GF-D8 (cell line): Measurements from ENCODE around the gene HADH.
"Not testable (repeated sequence)": the region's sequence is repeated elsewhere in the genome, so short reads cannot be mapped to it uniquely, and the experiment has no call there.

Experiments used
- DNase-seq: peaks from one replicate; lab custom pipeline; 2025; lab: John Stamatoyannopoulos, UW

The HADH gene

DNA sequence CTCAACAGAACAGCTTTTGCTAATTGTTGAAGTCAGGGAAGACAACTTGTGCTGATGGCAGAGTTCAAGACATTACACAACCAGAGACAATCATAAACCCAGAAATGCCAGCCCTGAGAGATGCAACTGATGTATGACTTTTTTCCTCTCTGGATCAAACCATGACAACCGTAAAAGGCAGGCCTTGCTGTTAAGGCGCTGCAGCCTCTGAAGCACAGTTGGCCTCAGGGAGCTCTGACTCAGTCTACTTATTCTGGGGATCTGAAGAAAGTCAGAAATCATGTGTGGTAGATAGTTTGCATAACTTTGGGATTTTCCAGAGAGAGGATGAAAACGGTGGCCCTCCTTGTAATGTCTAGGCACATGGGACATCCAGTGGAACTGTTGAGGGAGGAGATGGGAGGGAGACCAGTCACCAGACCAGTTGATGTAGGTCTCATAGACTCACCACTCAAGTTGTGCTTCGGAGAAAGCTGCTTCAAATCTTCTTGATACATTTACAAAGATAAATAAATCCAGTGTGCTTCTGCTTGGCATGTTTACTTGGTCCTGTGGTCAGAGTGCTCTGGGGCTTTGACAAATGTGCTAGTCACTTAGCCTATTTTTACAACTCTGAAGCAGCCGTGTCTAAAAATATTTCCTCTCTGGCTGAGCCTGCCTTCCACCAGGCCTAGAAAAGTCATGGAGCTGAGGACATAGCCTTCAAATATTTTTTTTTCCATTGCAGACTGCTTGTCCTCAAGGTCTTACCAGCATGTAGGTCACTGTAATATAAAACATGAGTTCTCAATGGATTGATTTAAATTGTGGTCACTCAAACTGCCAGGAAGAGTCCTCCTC lies 7.5 kb downstream of the HADH start:
- DNase-seq: no peak

DNA sequence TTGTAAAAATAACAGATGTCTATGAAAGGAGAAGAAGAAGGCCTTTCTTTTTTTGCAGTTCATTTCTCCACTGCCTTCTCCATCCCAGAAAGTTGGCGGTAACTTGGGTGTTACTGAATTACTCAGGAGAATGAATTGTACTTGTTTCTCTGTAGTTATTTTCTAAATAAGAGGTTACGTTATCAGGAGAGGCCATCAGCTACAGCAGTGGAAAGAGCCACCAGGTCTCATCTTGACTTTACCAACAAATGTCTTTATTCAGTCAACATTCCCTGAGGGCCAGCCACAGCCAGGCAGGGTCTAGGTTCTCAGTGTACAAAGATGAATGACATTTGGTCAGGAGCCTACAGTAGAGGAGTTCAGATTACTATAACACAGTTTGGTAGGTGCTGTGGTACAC lies 8.1 kb downstream of the HADH start:
- no peak for DNase-seq

DNA sequence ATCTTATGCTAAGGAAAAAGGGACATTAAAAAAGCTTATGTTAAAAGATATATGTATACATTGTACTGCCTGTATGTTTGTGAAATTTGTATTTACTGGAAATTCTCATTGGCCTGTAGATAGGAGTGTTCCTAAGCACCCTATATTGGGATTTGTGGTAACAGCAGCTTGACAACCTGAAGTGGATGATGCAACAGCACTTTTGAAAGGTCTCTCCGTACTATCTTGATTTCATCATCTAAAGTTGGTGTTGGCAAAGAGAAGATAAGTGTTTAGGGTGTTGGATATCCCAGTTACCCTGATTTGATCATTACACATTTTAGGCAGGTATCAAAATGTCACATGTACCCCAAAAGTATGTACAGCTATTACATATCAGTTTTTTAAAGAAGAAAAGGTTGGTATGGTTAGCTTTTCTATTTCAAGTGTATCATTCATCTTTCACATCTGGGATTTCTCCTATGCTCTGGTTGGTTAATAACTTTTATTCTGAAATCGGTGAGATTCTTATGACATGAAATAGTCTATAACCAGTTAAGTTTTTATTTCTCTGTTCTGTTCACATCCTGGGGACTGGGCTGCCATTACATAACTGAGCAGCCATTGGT lies 10.3 kb downstream of the HADH start:
- DNase-seq: peak; percentile 57

DNA sequence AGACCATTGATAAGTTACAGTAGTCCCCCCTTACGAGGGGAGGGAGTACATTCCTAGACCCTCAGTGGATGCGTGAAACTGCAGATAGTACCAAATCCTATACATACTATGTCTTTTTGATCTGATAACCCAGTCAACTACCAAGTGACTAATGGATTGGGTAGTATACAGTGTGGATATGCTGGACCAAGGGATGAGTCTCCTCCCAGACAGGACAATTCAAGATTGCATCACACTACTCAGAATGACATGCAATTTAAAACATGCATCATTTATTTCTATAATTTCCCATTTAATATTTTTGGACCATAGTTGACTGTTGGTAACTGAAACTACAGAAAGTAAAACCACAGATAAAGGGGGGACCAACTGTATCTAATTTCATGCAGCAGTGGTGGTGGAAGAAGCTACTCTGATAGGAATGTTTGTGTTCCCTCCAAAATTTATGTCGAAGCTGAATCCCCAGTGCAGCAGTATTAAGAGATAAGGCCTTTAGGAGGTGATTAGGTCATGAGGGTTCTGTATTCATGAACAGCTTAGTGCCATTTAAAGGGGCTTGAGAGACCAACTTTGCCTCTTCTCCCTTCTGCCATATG lies 11.9 kb downstream of the HADH start:
- no peak for DNase-seq

DNA sequence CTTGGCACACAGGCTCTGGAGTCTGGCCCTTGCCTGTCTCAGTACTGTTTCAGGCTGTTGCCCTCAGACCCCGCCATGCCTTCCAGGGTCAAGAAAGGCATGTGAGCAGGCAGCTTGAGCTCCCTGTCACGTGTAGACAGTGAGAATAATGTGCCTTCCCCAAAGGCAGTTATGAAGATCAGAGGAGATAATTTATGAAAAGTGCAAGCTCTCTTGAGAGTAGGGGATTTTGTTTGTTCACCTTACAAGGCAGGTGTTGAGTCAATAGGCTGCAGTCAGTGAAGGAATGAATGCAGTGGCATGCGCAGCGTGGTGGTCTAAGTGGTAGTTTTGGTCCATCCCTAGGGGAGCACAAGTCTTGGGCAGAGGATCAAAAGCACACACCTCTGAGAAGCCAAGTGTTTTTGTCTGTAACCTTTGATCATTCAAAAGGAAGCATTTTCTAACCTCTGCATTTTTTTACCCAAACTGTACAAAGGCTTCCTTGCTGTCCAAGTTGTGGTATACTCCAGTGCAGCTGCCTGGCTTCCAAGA lies 14.4 kb downstream of the HADH start:
- DNase-seq: no peak

DNA sequence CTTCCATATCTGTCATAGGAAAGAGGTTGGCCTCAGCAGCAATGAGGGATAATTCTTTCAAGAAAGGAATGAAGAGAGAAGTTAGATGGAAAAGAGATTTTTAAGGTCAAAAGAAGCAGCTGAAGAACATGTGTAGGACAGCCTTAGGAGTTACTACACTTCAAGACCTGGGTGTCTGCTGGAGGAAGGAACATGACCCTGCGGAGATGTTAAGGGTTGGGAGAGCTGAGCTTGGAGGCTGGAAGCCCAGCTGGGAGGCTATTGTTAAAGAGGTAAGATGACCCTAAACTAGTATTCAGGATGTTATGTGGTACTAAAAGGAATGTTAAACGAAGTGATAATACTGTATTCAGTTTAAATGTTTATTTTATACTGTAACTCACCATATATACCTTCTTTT lies 15.0 kb downstream of the HADH start:
- no peak for DNase-seq

DNA sequence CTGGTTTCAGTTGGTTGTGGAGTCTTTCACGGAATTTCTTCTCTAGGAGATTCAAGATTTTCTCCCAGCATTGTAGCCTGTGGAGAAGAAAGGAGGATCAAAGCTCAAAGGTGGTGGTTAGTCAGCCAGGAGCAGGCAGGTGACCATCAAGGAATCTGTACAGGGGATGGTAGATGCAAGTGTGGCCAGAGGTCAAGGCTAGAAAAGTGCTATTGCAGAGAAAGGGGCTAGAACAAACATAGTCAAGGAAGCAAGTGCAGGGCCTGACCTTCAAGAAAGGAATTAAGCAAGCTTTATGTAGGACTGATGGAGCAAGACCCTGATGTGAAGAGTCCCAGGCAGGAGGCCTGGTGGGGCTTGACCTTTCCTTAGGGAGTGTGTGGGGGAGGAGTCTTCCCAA lies 16.1 kb downstream of the HADH start:
- DNase-seq: no peak

DNA sequence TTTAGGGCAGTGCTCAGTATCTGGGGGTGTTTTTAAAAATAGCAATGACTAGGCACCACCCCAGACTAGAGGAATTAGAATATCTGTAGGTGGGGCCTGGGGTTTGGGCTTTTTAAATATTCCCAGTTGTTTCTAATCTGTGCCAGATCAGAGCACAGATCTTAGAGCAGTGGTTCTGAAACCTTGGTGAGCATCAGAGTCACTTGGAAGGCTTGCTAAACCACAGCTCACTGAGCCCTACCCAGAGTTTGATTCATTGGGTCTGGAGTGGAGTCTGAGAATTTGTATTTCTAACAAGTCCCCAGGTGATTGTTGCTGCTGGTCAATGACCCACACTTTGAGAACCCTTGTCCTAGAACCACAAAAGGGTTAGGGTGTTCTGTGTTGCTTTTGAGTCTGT lies 16.7 kb downstream of the HADH start:
- DNase-seq: no peak

DNA sequence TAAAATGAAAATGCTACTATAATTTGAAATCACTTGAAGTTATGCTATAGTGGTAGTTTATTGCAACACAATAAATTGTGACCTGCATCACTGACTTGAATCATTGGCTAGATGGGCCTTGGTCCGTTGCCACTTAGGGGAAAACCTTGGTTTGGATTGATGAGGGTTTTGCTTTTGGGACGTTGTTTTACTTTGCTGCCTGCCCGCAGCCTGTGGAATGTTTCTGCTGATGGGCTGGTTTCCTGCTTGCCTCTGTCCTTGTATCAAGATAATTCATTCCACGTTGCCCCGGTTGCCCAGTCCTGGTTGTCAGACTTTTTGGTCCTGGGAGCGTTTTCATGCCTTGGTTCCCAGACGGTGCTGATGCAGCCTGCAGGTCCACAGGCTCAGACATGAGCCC lies 18.3 kb downstream of the HADH start:
- no peak for DNase-seq

DNA sequence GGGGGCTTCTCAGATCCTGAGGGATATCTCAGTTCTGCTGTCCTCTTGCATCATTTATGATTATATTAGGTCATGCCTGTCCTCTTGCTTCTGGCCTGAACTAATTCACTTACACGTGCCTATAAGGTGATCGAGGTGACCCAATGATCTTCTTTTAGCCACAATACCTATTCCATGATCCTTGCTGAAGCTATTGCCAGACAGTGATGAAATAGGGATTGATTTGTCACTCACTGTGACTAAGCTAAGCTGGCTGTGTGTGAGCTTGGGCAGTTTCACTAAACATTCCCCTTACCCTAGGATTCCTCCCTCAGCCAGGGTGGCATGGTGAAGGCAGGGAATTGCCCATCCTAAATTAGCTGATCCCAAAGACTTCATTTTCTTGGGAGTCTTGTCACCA lies 19.0 kb downstream of the HADH start:
- DNase-seq: no peak

DNA sequence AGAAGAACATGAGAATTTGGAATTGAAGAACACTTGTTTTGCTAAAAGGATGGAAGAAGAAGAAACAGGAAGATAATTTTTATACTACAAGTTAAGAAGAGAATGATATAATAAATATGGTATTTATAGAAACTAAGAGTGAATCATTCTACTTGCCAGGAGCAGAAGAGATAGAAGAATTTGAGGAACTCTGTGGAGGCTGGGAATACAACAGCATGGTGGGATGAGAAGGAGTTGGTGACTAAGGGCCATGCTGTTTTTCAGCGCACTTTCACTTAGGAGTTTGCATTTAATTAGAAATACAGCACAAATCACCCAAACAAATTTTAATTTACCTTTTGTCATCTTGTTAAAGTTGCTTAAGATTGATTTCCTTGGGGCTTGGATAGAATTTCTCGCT lies 20.5 kb downstream of the HADH start:
- DNase-seq: no peak

DNA sequence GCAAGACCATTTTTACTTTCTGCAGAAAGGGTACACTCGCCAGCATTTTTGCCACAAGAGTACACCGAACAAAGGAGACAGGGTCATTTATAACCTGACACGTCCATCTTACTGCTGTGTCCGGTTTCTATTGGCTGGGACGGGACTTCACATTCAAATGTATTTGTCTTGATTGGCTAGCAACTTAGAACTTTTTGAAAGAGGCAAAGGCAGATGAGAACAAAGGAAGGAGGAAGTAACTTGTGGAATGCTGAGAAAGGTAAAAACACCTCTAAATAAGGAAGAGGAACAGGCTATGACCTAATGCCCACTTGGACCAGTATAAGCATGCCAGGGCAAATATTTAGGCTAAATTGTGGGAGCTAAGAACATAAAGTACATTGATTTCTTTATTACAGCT lies 22.7 kb downstream of the HADH start:
- DNase-seq: not testable (repeated sequence)

DNA sequence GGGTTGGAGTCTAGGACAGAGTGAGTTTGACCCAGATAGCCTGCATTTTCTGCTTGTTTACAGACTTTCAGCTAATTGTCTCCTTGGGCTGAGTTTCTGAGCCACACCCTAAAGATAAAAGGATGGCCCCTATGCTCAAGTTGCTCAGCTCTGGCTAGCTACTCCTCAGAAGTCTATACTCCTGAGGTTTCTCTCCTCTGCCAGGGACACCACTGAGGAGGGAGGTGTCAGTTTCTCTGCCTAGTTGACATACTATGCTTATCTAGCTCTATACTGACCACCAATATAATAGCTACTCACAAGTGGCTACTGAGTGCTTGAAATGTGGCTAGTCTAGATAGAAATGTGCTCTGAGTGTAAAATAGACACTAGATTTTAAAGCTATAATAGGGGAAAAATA lies 23.6 kb downstream of the HADH start:
- no peak for DNase-seq

DNA sequence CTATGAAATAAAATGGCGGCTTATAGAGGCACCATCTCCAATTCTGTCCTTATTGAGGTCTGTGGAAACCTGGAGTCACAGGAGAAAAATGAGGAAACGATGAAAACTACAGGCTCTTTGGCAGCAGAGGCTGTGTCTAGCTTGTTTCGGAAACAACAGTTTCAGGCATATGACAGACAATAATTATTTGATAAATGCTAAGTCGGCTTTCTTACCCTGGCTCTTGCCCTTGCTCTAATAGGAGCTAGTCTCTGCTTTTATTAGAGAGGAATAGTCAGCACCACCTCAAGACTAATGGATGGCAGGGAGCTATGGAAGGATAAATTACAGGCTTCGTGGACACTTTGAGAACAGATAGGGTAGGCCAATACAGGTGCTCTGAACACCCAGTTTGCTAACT lies 24.3 kb downstream of the HADH start:
- no peak for DNase-seq

DNA sequence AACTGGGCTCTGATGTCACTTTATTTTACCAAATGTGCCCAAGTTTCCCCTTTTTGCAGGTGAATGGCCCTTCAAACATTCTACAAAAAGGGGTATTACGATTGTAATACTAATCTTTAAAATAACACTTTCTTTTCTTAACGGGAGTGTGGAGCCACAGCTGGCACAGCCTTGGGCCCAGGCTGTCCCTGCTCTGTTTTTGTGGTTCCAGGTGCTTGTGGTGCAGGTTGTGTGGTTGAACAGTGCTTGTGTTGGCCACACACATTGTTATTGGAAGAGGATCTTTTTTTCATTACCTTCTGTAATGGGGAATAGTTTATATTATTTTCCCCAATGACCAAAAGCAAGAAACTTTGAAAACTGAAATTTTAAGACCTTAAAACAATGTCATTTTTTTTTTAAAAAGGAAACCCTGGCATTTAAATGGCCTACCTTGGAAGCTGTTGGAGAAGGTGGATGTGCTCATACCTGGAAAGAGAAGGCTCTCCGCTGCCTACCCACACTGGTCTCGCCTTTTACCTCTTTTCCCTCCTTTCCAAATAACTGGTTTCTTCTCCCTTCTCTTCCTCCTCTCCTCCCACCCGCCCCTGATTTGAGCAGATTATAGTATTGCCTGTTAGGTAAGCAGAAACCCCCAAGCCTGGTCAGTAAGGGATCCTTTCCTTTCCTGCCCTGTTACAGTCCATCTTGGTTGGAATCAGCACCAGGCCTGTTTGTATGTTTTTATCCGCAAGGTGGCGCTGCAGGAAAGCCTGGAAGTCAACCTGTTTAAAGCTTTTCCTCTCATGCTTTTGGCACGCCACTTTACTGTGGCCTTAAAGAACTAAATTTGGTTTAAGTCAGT lies 28.6 kb downstream of the HADH start:
- DNase-seq: no peak

DNA sequence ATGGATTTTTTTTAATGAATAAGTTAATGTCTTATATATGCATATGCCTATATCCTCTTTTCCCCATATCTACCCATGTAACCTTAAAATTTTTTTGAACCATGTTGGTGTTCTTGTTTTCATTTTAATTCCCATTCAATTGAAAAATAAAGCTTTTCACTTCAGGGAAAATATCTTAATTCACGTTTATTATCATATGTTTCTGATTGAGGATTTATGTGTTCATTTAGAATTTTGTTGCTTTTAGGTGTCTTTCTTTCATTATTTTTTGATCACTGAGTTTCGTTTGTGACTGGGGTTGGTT lies 29.1 kb downstream of the HADH start:
- no peak for DNase-seq

DNA sequence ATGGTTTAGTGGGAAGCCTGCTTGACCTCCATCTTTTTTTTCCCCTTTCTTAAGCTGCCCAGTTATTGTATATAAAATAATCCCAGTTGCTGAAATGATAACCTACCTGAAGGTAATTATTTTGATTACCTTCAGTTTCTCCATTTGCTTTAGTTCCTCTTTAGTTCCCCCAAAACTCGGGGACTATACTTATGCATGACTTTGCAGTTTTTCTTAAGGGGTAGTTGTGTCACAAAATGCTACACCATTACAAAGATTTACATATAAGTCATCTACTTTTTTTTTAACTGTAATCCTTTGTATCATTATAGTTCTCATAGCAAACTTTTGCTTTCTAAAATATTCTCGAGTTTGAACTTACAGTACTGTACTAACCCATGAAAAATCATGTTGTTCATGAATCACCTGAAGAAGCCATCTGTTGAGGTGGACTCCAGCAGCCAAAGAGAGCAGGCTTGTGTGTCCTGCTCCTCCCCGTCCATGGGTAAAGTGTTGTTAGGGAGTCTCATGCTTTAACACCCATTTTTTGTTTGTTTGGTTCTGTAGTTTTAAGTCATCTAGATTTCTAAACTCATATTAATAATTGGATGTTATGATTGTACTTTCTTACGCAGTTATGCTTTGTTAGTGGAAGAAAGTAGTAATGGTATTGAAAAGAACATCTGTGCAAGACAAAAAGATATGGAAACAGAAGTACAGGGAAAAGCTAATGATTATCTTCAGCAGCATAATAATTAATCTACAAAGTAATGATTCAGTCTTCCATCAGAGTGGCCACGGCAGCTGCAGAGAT lies 34.6 kb downstream of the HADH start:
- DNase-seq: no peak

DNA sequence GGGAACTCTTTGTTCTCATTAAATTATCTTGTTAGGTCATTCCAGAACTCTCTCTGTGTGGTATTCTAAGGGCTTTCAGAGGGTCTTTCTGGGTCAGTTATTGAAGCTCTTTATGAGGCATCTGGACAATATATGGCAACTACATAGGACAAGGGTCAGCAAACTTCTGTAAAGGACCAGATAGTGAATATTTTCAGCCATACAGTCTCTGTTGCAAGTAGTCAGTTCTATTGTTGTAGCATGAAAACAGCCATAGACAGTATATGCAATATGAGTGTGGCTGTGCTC lies 35.1 kb downstream of the HADH start:
- no peak for DNase-seq

DNA sequence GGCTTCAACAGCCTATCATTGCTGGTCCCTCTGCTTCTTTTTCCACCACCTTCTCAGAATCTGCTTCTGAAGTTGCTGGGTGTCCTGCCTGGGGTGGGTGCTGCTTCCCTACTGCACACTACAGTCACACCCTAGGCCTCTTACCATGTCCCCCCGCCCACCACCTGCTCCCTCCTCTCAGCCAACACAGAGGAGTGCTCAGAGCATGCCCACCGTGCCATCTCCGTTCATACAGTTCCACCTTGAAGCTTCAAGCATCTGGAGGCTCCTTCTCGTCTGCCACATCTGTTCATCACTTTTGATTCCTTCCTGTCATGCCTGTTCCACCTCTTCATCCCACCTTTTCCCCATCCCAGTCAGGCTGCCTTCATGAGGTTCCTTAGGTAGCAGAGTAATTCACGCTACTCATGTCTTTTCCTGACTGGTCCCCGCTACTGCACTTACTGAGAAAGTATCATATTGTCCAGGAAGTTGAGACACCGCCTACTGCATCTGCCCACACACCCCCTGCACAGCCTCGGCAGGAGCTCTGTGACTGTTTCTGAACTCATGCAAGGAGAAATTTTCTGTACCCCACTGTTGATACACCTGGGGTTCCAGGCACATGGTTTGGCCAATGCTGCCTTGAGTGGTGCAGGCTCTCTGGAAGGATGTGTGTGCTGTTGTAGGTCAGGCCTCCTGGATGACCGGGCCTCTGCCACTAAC lies 39.5 kb downstream of the HADH start:
- no peak for DNase-seq

DNA sequence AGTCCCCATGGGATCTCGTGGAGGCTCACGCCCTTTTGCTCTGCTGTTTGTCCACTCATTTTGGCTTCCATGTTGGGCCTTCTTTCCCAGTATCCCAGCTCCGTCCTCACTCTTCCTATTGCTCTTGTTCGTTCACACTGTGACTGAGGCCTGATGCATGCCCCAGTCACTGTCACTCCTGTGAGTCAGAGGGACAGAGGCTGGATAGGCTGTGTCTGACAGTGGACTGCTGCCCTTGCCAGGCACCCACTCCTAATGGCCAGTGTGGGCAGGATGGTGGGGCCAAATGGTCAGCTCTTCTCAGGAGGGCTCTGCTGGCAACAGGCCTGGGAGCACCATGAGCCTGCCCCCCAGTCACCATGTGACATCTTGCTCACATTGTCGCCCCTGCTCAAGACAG lies 40.0 kb downstream of the HADH start:
- no peak for DNase-seq

DNA sequence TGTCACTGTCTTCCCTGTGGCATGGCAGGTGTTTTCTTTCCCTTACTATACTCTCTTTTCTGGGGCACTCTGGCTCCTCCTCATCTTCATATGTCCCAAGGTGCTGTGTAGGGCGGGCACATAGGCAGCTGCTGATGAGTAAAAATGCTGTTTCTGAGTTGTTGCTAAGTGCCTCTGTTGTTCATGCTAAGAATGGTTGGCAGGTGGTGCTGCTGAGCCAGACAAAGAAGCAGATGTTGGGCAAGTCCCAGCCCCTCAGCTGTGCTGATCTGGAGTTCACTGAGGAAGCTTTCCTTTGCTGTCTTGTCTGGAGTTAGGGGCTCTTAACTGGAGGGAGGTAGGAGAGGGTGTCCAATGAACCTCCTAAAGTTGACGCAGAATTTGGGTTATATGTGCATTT lies 40.6 kb downstream of the HADH start:
- DNase-seq: no peak
